IMR-90 (cell line): ENCODE measurements around the gene EPHA6. TPM values are rescaled to one million over a fixed set of nuclear protein-coding genes. Genes with fewer than 3 reads are reported as not detected.

Experiments
- ATAC-seq: fragments of 200-7000 bp; cut with Tn5 transposase; 2 replicates; pipeline ENCODE4 v1.9.1; 2020; ENCODE audit warnings: low read depth, mild to moderate bottlenecking, moderate library complexity
- BruUV-seq: library from RNA; stranded (reverse); fragments of 400-500 nt; replicated peaks from 2 replicates; lab custom pipeline; 2021; lab: Mats Ljungman, UMichigan
- CTCF ChIA-PET: fragments of 300-600 bp; formaldehyde crosslinking; extraction: SDS; loops from one replicate; lab custom pipeline; 2021; ENCODE audit warnings: antibody characterized with exemption; lab: Yijun Ruan, JAX
- POLR2A ChIA-PET: fragments of 300-600 bp; sonication (Branson Sonifier 250); formaldehyde crosslinking; loops from one replicate; lab custom pipeline; 2022; ENCODE audit warnings: antibody characterized with exemption; ENCODE audit not compliant: unreplicated experiment; lab: Charles Lee
- DNase-seq: peaks from one replicate; pipeline ENCODE4 v3.0.0; 2013
- H2AFZ ChIP-seq: replicated peaks from 2 replicates; pipeline ENCODE3; 2013; ENCODE audit warnings: low read length, mild to moderate bottlenecking; ENCODE audit not compliant: poor library complexity
- H2AK5ac ChIP-seq: 2 replicates; pipeline ENCODE4 v1.6.1; 2013; ENCODE audit warnings: low read depth, low read length, inconsistent platforms
- H2AK9ac ChIP-seq: replicated peaks from 2 replicates; pipeline ENCODE3; 2013; ENCODE audit warnings: mild to moderate bottlenecking, low read depth, low read length, moderate library complexity; ENCODE audit not compliant: poor library complexity
- H2BK120ac ChIP-seq: 2 replicates; pipeline ENCODE4 v1.6.1; 2013; ENCODE audit warnings: low read depth, low read length, inconsistent platforms
- H2BK15ac ChIP-seq: 3 replicates; pipeline ENCODE4 v1.6.1; 2013; ENCODE audit warnings: low read depth, low read length, inconsistent platforms
- H2BK20ac ChIP-seq: 2 replicates; pipeline ENCODE4 v1.6.1; 2013; ENCODE audit warnings: low read depth, mild to moderate bottlenecking, inconsistent platforms, low read length, moderate library complexity
- H2BK5ac ChIP-seq: 2 replicates; pipeline ENCODE4 v1.6.1; 2013; ENCODE audit warnings: mild to moderate bottlenecking, low read depth, low read length, inconsistent platforms; ENCODE audit not compliant: poor library complexity, severe bottlenecking
- H3K14ac ChIP-seq: replicated peaks from 2 replicates; pipeline ENCODE4 v1.6.1; 2013; ENCODE audit warnings: low read depth, low read length, inconsistent platforms
- H3K18ac ChIP-seq: 2 replicates; pipeline ENCODE4 v1.6.1; 2013; ENCODE audit warnings: low read depth, low read length, control low read depth
- H3K23ac ChIP-seq: 2 replicates; pipeline ENCODE4 v1.6.1; 2013; ENCODE audit warnings: low read depth, low read length, inconsistent platforms
- H3K27ac ChIP-seq: 2 replicates; pipeline ENCODE4 v1.5.1; 2013; ENCODE audit warnings: mild to moderate bottlenecking, control low read depth, low read length; ENCODE audit not compliant: insufficient read depth
- H3K27me3 ChIP-seq: 2 replicates; pipeline ENCODE4 v1.6.1; 2013; ENCODE audit warnings: low read length; ENCODE audit not compliant: control insufficient read depth, insufficient read depth
- H3K36me3 ChIP-seq: 2 replicates; pipeline ENCODE4 v1.6.1; 2013; ENCODE audit warnings: low read length, mixed read lengths; ENCODE audit not compliant: control insufficient read depth, insufficient read depth
- H3K4ac ChIP-seq: 2 replicates; pipeline ENCODE4 v1.6.1; 2013; ENCODE audit warnings: low read depth, low read length, inconsistent platforms
- H3K4me1 ChIP-seq: 2 replicates; pipeline ENCODE4 v1.6.1; 2013; ENCODE audit warnings: low read length, mixed read lengths; ENCODE audit not compliant: control insufficient read depth, insufficient read depth
- H3K4me2 ChIP-seq: 2 replicates; pipeline ENCODE4 v1.6.1; 2013; ENCODE audit warnings: low read depth, mild to moderate bottlenecking, control low read depth, low read length, moderate library complexity
- H3K4me3 ChIP-seq: 2 replicates; pipeline ENCODE4 v1.5.1; 2013; ENCODE audit warnings: low read depth, mild to moderate bottlenecking, control low read depth, low read length, moderate library complexity; ENCODE audit not compliant: insufficient read depth
- H3K56ac ChIP-seq: 2 replicates; pipeline ENCODE4 v1.6.1; 2013; ENCODE audit warnings: low read length, inconsistent platforms; ENCODE audit not compliant: insufficient read depth; ENCODE audit errors: extremely low read depth
- H3K79me1 ChIP-seq, 2 experiments: 2 replicates each; pipeline ENCODE4 v1.6.1; 2013; ENCODE audit warnings: low read length in 2 of 2, inconsistent platforms in 1 of 2, low read depth in 1 of 2
- H3K9ac ChIP-seq: 2 replicates; pipeline ENCODE4 v1.6.1; 2013; ENCODE audit warnings: low read depth, low read length, control low read depth
- H3K9me1 ChIP-seq: 2 replicates; pipeline ENCODE4 v1.6.1; 2013; ENCODE audit warnings: low read length, inconsistent platforms; ENCODE audit not compliant: insufficient read depth
- H3K9me3 ChIP-seq: 2 replicates; pipeline ENCODE4 v1.6.1; 2013; ENCODE audit warnings: low read length; ENCODE audit not compliant: control insufficient read depth, insufficient read depth
- H4K20me1 ChIP-seq: 2 replicates; pipeline ENCODE4 v1.6.1; 2013; ENCODE audit warnings: low read length, inconsistent platforms; ENCODE audit not compliant: insufficient read depth
- H4K5ac ChIP-seq: 2 replicates; pipeline ENCODE4 v1.6.1; 2013; ENCODE audit warnings: mild to moderate bottlenecking, low read depth, low read length, control low read depth
- H4K8ac ChIP-seq, 2 experiments: 2 replicates each; pipeline ENCODE4 v1.6.1; 2013; ENCODE audit warnings: low read depth in 2 of 2, low read length in 2 of 2, control low read depth in 1 of 2, inconsistent platforms in 1 of 2
- H4K91ac ChIP-seq: 2 replicates; pipeline ENCODE4 v1.6.1; 2013; ENCODE audit warnings: low read depth, low read length, inconsistent platforms; ENCODE audit not compliant: insufficient read depth
- BHLHE40 ChIP-seq: fragments of 150-350 bp; IDR thresholded peaks from 2 replicates; pipeline ENCODE4 v1.6.1; 2016; ENCODE audit warnings: mild to moderate bottlenecking, low read depth, low read length
- CEBPB ChIP-seq: IDR thresholded peaks from 2 replicates; pipeline ENCODE4 v1.6.1; 2012; ENCODE audit warnings: low read depth, low read length, improper control_type of control experiment
- CHD1 ChIP-seq: IDR thresholded peaks from 2 replicates; pipeline ENCODE4 v1.6.1; 2012; ENCODE audit warnings: low read depth, low read length, improper control_type of control experiment
- CTCF ChIP-seq: conservative IDR thresholded peaks from 2 replicates; pipeline ENCODE4 v1.5.1; 2012; ENCODE audit warnings: mild to moderate bottlenecking, low read depth, low read length, improper control_type of control experiment
- MAFK ChIP-seq: IDR thresholded peaks from 2 replicates; pipeline ENCODE4 v1.6.1; 2012; ENCODE audit warnings: low read depth, low read length, improper control_type of control experiment
- MAZ ChIP-seq: IDR thresholded peaks from 2 replicates; pipeline ENCODE4 v1.6.1; 2012; ENCODE audit warnings: low read depth, mild to moderate bottlenecking, low read length, improper control_type of control experiment, moderate library complexity, borderline replicate concordance
- NFE2L2 ChIP-seq: fragments of 150-350 bp; IDR thresholded peaks from 2 replicates; pipeline ENCODE4 v1.6.1; 2016; ENCODE audit warnings: low read depth, mild to moderate bottlenecking, low read length
- POLR2A ChIP-seq: IDR thresholded peaks from 2 replicates; pipeline ENCODE4 v1.6.1; 2012; ENCODE audit warnings: mild to moderate bottlenecking, low read depth, low read length
- RAD21 ChIP-seq: IDR thresholded peaks from 2 replicates; pipeline ENCODE4 v1.6.1; 2012; ENCODE audit warnings: low read length, improper control_type of control experiment
- RCOR1 ChIP-seq: IDR thresholded peaks from 2 replicates; pipeline ENCODE4 v1.6.1; 2012; ENCODE audit warnings: mild to moderate bottlenecking, low read length, improper control_type of control experiment; ENCODE audit not compliant: insufficient replicate concordance
- RFX5 ChIP-seq: IDR thresholded peaks from 2 replicates; pipeline ENCODE4 v1.8.0; 2012; ENCODE audit warnings: low read depth, mild to moderate bottlenecking, low read length, moderate library complexity
- WGBS, 2 experiments: methylation state at CpG; one replicate each; pipeline versions ENCODE4 v1.1.5 to v1.1.7; 2013; ENCODE audit warnings: missing lambda C conversion rate in 2 of 2; ENCODE audit not compliant: insufficient read length in 1 of 2; ENCODE audit errors: extremely low coverage in 2 of 2; 5-methylcytosine and 5-hydroxymethylcytosine counted together
- dilution Hi-C: fragments of 300-500 bp; cut with HindIII; formaldehyde crosslinking; loops from one replicate; pipeline ENCODE4 v1.14.3; 2018; ENCODE audit warnings: low sequenced_read_pairs; ENCODE audit not compliant: unreplicated experiment
- in situ Hi-C: fragments of 300-500 bp; cut with MboI; formaldehyde crosslinking; loops from 3 replicates; pipeline ENCODE4 v1.14.3; 2019; ENCODE audit warnings: low sequenced_read_pairs, inconsistent platforms, mixed read lengths
- intact Hi-C: fragments of 100-400 bp; cut with micrococcal nuclease; formaldehyde crosslinking; loops from 2 replicates; pipeline ENCODE4 v1.10.0; 2022
- polyA plus RNA-seq, 3 experiments: library from polyadenylated mRNA; depleted of rRNA; stranded (reverse); fragments of >200 nt; gene quantifications; 2 replicates each; pipeline ENCODE4 v1.2.3, GENCODE V29; 2012; ENCODE audit warnings: low replicate concordance in 1 of 3
- total RNA-seq: library from RNA; depleted of rRNA; stranded (reverse); fragments of >200 nt; gene quantifications from 2 replicates; pipeline ENCODE4 v1.2.3, GENCODE V29; 2012
- TF ChIP-seq, protein P1 (sequence below): fragments of 150-350 bp; IDR thresholded peaks from 2 replicates; pipeline ENCODE4 v1.6.1; 2016; ENCODE audit warnings: low read depth, mild to moderate bottlenecking, low read length, moderate library complexity, borderline replicate concordance
- TF ChIP-seq, protein P2 (sequence below): fragments of 150-350 bp; IDR thresholded peaks from 2 replicates; pipeline ENCODE4 v1.6.1; 2017; ENCODE audit warnings: mild to moderate bottlenecking, antibody characterized with exemption, low read length, low read depth

EPHA6 gene
- total and polyA plus RNA-seq, 2 of the 4 experiments (the other 2 are of a cell fraction): not detected

DNA sequence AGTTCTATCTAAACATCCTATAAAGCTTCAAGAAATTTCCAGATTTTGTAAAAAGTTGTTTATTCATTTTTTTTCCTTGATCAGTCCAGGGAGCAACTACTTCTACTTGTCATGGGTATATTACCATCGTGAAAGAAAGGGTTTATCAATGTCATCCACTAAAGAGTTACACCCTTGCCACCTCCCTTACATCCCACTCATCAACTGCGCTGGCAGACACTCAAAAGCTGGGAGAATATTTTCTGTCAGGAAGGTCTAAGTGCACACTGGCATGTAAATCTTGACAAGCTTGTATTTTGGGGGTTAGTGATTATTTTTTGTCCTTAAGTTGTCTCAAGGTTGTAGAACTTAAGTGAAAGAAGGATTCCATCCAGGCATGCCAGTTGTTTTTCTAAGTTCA is 761.8 kb downstream of the EPHA6 start:
- BruUV-seq: no TSS peak
- H2AFZ ChIP-seq: no peak overlapping the region
- no peaks in the 10 kb centered on the region for H3K9me1 ChIP-seq
- no peaks in the 10 kb centered on the region for H3K36me3 ChIP-seq
- no peak overlapping the region for H3K27ac ChIP-seq
- no peak overlapping the region for H3K14ac ChIP-seq
- no peak overlapping the region for H3K4me3 ChIP-seq
- H2BK120ac ChIP-seq: no peak overlapping the region
- POLR2A ChIA-PET: no interaction called here
- no CpG with 5 or more reads among the region's 2 CpGs for WGBS, 2 experiments
- H3K4me2 ChIP-seq: no peak overlapping the region
- TF ChIP-seq, protein P1, sequence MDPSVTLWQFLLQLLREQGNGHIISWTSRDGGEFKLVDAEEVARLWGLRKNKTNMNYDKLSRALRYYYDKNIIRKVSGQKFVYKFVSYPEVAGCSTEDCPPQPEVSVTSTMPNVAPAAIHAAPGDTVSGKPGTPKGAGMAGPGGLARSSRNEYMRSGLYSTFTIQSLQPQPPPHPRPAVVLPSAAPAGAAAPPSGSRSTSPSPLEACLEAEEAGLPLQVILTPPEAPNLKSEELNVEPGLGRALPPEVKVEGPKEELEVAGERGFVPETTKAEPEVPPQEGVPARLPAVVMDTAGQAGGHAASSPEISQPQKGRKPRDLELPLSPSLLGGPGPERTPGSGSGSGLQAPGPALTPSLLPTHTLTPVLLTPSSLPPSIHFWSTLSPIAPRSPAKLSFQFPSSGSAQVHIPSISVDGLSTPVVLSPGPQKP: no peak
- TF ChIP-seq CEBPB (no peak), MAZ (no peak), NFE2L2 (no peak), BHLHE40 (no peak), RAD21 (no peak), POLR2A (no peak), MAFK (no peak), RCOR1 (no peak), RFX5 (no peak), CTCF (no peak), CHD1 (no peak)
- TF ChIP-seq, protein P2, sequence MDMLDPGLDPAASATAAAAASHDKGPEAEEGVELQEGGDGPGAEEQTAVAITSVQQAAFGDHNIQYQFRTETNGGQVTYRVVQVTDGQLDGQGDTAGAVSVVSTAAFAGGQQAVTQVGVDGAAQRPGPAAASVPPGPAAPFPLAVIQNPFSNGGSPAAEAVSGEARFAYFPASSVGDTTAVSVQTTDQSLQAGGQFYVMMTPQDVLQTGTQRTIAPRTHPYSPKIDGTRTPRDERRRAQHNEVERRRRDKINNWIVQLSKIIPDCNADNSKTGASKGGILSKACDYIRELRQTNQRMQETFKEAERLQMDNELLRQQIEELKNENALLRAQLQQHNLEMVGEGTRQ: no peak
- H3K56ac ChIP-seq: no peak overlapping the region
- H4K5ac ChIP-seq: no peak overlapping the region
- peaks cover 3% of the 10 kb centered on the region; the same call in 1 of the 2 replicates for H3K9me3 ChIP-seq
- no peaks in the 10 kb centered on the region for H3K79me1 ChIP-seq
- no peak for ATAC-seq
- no peak overlapping the region for H2AK9ac ChIP-seq
- H2BK15ac ChIP-seq: no peak overlapping the region
- H4K8ac ChIP-seq: no peak overlapping the region
- DNase-seq: no peak
- in situ Hi-C loops: no loop called here
- no peak overlapping the region for H3K23ac ChIP-seq
- no peaks in the 10 kb centered on the region for H4K20me1 ChIP-seq
- H2BK5ac ChIP-seq: no peak overlapping the region
- no peak overlapping the region for H3K18ac ChIP-seq
- H3K27me3 ChIP-seq: no peaks in the 10 kb centered on the region
- no peak overlapping the region for H4K91ac ChIP-seq
- no peak overlapping the region for H2AK5ac ChIP-seq
- intact Hi-C loops: no loop called here
- dilution Hi-C loops: no loop called here
- H2BK20ac ChIP-seq: no peak overlapping the region
- H3K4ac ChIP-seq: no peak overlapping the region
- H3K9ac ChIP-seq: no peak overlapping the region
- CTCF ChIA-PET: interaction anchor here (0.6 kb wide), 1 partner anchor 91 kb away, joined by 7 read pairs; no protein-coding TSS in a partner anchor
- H3K4me1 ChIP-seq: no peaks in the 10 kb centered on the region
